Activated B cell treated with CpG ODN at 0.5 μM for 24 hours (primary cell): ENCODE results near the gene LAPTM4A. TPM values are rescaled to one million over a fixed set of nuclear protein-coding genes. Genes with fewer than 3 reads are reported as not detected.

Source experiments
- ATAC-seq: fragments of 200-7000 bp; cut with Tn5 transposase; one replicate; pipeline ENCODE4 v1.10.0; 2021; ENCODE audit warnings: low read depth, mild to moderate bottlenecking, moderate library complexity
- CTCF ChIA-PET: fragments of 350-600 bp; sonication (Branson Sonifier 250); formaldehyde crosslinking; loops from one replicate; lab custom pipeline; 2021; ENCODE audit warnings: antibody characterized with exemption; lab: Charles Lee
- POLR2A ChIA-PET: fragments of 350-600 bp; sonication (Branson Sonifier 250); formaldehyde crosslinking; loops from one replicate; lab custom pipeline; 2021; ENCODE audit warnings: antibody characterized with exemption; lab: Charles Lee
- DNase-seq: peaks from one replicate; pipeline ENCODE4 v3.0.0; 2022
- H3K27ac Mint-ChIP-seq: one replicate; pipeline ENCODE4 v1.8.0; 2020; ENCODE audit warnings: mixed read lengths
- H3K27me3 Mint-ChIP-seq: one replicate; pipeline ENCODE4 v1.8.0; 2021; ENCODE audit warnings: mixed read lengths
- H3K36me3 Mint-ChIP-seq: one replicate; pipeline ENCODE4 v1.8.0; 2021; ENCODE audit warnings: low read depth, mixed read lengths
- H3K4me1 Mint-ChIP-seq: one replicate; pipeline ENCODE4 v1.8.0; 2021; ENCODE audit warnings: mixed read lengths
- H3K4me3 Mint-ChIP-seq: one replicate; pipeline ENCODE4 v1.8.0; 2020; ENCODE audit warnings: mild to moderate bottlenecking, mixed read lengths
- H3K9me3 Mint-ChIP-seq: one replicate; pipeline ENCODE4 v1.8.0; 2020; ENCODE audit warnings: mixed read lengths
- intact Hi-C: fragments of 100-400 bp; cut with micrococcal nuclease; formaldehyde crosslinking; loops from one replicate; pipeline ENCODE4 v1.15.1; 2024
- total RNA-seq: library from RNA; stranded (reverse); gene quantifications from 2 replicates; pipeline ENCODE4 v1.2.3, GENCODE V29; 2022
- TF ChIP-seq, protein P1 (sequence below): fragments of 200-600 bp; IDR thresholded peaks from one replicate; pipeline ENCODE4 v1.8.0; 2022; ENCODE audit warnings: antibody characterized with exemption, mild to moderate bottlenecking

LAPTM4A gene
- total RNA-seq, 1 donor from 2014 or later, result 47.2 TPM

DNA sequence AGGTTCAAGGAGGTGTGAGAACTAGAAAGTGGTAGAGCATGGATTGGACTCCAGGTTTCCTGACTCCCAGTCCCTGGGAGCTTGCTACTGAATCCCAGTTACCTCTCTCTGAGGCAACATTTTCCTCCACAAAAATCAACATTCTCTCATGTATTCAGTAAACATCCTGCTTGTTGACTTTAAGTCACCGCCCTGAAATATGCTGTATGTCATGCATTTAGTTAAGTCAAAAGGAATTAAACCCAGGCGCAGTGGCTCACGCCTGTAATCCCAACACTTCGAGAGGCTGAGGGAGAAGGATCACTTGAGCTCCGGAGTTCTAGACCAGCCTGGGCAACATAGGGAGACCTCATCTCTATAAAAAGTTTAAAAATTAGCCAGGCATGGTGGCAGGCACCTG, 42.7 kb downstream of the LAPTM4A start:
- H3K27me3 Mint-ChIP-seq, result peaks cover 32% of the 10 kb centered on the region
- no peak for DNase-seq
- CTCF ChIA-PET, result no interaction called here
- peaks cover 12% of the 10 kb centered on the region for H3K4me1 Mint-ChIP-seq
- ATAC-seq, result no peak
- H3K9me3 Mint-ChIP-seq, result no peaks in the 10 kb centered on the region
- no peak overlapping the region for H3K27ac Mint-ChIP-seq
- H3K4me3 Mint-ChIP-seq, result no peak overlapping the region
- POLR2A ChIA-PET, result no interaction called here
- TF ChIP-seq, protein P1, sequence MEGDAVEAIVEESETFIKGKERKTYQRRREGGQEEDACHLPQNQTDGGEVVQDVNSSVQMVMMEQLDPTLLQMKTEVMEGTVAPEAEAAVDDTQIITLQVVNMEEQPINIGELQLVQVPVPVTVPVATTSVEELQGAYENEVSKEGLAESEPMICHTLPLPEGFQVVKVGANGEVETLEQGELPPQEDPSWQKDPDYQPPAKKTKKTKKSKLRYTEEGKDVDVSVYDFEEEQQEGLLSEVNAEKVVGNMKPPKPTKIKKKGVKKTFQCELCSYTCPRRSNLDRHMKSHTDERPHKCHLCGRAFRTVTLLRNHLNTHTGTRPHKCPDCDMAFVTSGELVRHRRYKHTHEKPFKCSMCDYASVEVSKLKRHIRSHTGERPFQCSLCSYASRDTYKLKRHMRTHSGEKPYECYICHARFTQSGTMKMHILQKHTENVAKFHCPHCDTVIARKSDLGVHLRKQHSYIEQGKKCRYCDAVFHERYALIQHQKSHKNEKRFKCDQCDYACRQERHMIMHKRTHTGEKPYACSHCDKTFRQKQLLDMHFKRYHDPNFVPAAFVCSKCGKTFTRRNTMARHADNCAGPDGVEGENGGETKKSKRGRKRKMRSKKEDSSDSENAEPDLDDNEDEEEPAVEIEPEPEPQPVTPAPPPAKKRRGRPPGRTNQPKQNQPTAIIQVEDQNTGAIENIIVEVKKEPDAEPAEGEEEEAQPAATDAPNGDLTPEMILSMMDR, result no peak
- no peaks in the 10 kb centered on the region for H3K36me3 Mint-ChIP-seq
- intact Hi-C loops, result no loop called here

DNA sequence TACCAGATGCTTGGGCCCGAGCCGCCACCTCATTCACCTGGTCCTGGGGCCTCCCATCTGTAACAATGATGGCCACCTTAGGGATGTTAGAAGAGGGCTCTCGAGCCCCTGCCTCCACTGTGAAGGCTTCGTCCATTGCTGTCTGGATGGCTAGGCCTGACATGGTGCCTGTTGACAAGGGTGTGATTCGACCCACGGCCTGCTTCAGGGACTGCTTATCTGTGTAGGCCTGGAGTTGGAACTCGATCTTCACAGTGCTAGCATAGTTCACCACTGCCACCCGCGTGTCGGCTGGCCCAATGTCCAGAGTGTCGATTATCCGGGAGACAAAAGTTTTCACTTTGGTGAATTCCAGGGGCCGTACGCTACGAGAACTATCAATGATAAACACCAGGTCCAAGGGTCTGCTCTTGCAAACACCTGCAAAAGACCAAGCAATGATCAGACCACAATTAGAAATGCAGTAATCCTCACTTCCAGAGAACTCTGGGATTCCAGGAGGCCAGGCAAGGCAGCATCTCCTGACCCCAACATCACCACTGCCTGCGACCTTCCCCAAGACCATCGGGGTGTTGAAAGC, 45.4 kb downstream of the LAPTM4A start:
- Mint-ChIP-seq H3K27ac (no peak overlapping the region), H3K4me1 (no peaks in the 10 kb centered on the region), H3K4me3 (no peak overlapping the region), H3K36me3 (no peaks in the 10 kb centered on the region), H3K9me3 (no peaks in the 10 kb centered on the region), H3K27me3 (peaks cover 20% of the 10 kb centered on the region)
- DNase-seq (no peak), ATAC-seq (no peak)
- POLR2A ChIA-PET, result no interaction called here
- TF ChIP-seq, protein P1, result no peak
- CTCF ChIA-PET, result no interaction called here
- intact Hi-C loops, result no loop called here

DNA sequence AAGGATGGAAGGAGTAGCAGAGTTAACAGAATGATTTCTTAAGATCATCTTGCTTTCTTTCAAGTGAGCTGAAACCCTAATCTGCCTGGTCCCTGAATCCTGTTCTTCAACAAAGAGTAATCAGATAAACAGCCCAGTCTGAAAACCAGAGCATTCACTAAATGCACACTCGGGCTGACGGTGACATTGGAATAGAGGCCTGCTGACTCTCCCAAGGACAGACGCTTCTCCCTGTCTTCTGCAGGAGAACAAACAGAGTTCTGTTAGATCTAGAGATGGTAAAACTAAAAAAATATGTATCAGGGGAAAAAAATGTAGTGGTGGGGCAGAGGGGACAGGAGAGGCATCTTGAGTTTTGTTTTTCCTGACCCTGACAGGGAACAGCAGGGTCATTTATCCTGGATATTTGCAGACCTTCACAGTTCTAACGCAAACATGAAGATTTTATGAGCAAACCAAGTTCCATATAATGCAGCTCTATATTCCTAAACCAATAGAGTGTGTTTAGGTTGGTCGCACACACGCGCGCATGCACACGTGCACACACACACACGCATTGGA, 46.3 kb downstream of the LAPTM4A start:
- no peaks in the 10 kb centered on the region for H3K36me3 Mint-ChIP-seq
- ATAC-seq, result no peak
- no peak overlapping the region for H3K27ac Mint-ChIP-seq
- POLR2A ChIA-PET, result no interaction called here
- no peak for DNase-seq
- no peaks in the 10 kb centered on the region for H3K4me1 Mint-ChIP-seq
- peaks cover 18% of the 10 kb centered on the region for H3K27me3 Mint-ChIP-seq
- H3K9me3 Mint-ChIP-seq, result no peaks in the 10 kb centered on the region
- intact Hi-C loops, result no loop called here
- no peak overlapping the region for H3K4me3 Mint-ChIP-seq
- CTCF ChIA-PET, result no interaction called here
- TF ChIP-seq, protein P1, result no peak

DNA sequence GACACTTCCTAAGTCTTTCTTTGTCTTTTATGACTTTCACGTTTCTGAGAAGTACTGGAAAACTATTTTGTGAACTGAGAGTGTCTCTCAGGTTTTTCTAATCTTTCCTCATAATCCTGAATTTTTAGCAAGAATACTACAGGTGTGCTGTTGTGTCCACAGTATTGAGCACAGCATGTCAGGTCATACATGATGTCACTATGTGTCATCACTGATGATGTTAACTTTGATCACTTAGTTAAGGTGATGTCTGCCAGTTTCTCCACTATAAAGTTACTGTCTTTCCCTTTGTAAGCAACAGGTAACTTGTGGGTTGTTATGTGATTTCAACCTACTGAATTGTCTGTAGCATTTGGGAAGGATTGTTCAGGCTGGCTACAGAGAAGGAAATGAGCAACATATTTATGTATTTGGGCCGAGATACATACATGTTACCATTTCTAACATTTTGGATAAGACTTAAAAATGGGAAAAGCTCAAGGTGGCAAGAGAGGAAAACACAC, 50.0 kb downstream of the LAPTM4A start:
- CTCF ChIA-PET, result no interaction called here
- DNase-seq (no peak), ATAC-seq (no peak)
- H3K27me3 Mint-ChIP-seq, result peaks cover 15% of the 10 kb centered on the region
- POLR2A ChIA-PET, result no interaction called here
- H3K4me1 Mint-ChIP-seq, result no peaks in the 10 kb centered on the region
- H3K9me3 Mint-ChIP-seq, result no peaks in the 10 kb centered on the region
- H3K27ac Mint-ChIP-seq, result no peak overlapping the region
- H3K4me3 Mint-ChIP-seq, result no peak overlapping the region
- intact Hi-C loops, result no loop called here
- TF ChIP-seq, protein P1, result no peak
- no peaks in the 10 kb centered on the region for H3K36me3 Mint-ChIP-seq

DNA sequence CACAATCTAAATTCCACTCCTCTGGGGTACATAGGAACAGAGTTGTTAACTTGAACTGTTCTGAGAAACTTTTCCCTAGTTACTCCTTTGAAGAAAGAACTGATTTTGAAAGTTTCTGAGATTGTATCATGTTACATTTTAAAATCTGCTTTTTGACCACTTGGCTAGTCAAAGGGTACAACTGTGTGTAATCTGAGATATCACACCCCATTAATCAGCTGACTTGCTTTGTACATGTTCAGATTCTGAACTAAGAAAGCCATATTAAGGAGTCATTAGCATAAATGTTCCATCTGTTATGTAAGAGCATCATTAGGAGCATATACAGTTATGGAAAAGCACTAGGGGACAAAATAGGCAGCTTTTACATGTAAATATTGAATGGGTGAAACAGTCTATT, 57.7 kb downstream of the LAPTM4A start:
- H3K9me3 Mint-ChIP-seq, result no peaks in the 10 kb centered on the region

More for the DNA sequence above, 57.7 kb downstream of the LAPTM4A start:
- ATAC-seq (no peak), DNase-seq (no peak)
- Mint-ChIP-seq H3K27ac (no peak overlapping the region), H3K36me3 (peaks cover 2% of the 10 kb centered on the region), H3K4me3 (no peak overlapping the region), H3K27me3 (peaks cover 25% of the 10 kb centered on the region), H3K4me1 (peaks cover 19% of the 10 kb centered on the region)
- ChIA-PET CTCF (interaction anchor here (1.1 kb wide), 1 partner anchor 38 kb away, joined by 3 read pairs; no protein-coding TSS in a partner anchor), POLR2A (no interaction called here)
- TF ChIP-seq, protein P1, result no peak
- intact Hi-C loops, result loop anchor here (5.0 kb wide), 3 partner anchors 359 to 829 kb away; partner anchors contain the start of genes LDAH and PUM2
